ENCODE data around the gene QRFP. TPM values are rescaled to one million over a fixed set of nuclear protein-coding genes. Genes with fewer than 3 reads are reported as not detected.

Gene QRFP
- total RNA-seq, 1 experiment from 2014 or later: not detected

GRCh38 chr9:130868230-130868629 lies 28.4 kb downstream of the QRFP start:
- CTCF ChIA-PET: interaction anchor here (1.2 to 10.8 kb wide), 8 partner anchors 10 to 178 kb away, joined by 3 to 235 read pairs (median 18); no protein-coding TSS in a partner anchor
- no TSS peak for BruUV-seq (replicated peaks)
- H3K4me3 Mint-ChIP-seq (ENCODE audit: unreplicated experiment): no peak overlapping the region

GRCh38 chr9:130867556-130867955 lies 29.1 kb downstream of the QRFP start:
- H3K4me1 Mint-ChIP-seq (ENCODE audit: insufficient read depth, unreplicated experiment): peaks cover 6% of the 10 kb centered on the region
- H3K36me3 Mint-ChIP-seq (ENCODE audit: insufficient read depth, unreplicated experiment): peaks cover 74% of the 10 kb centered on the region
- intact Hi-C loops (cut with micrococcal nuclease): no loop called here
- DNase-seq (ENCODE audit: unreplicated experiment): no peak
- no peaks in the 10 kb centered on the region for H3K9me3 Mint-ChIP-seq (ENCODE audit: unreplicated experiment)
- H3K27me3 Mint-ChIP-seq (ENCODE audit: insufficient read depth, unreplicated experiment): no peaks in the 10 kb centered on the region
- no TSS peak for BruUV-seq (replicated peaks)
- ChIA-PET CTCF (interaction anchor here (0.7 to 10.8 kb wide), 18 partner anchors 9 to 579 kb away, joined by 3 to 235 read pairs (median 14); no protein-coding TSS in a partner anchor), POLR2A (interaction anchor here (1.3 to 1.6 kb wide), 2 partner anchors 159 to 166 kb away, joined by 3 to 5 read pairs; no protein-coding TSS in a partner anchor)
- no peak overlapping the region for H3K4me3 Mint-ChIP-seq (ENCODE audit: unreplicated experiment)
- H3K27ac Mint-ChIP-seq (ENCODE audit: low read depth, unreplicated experiment): no peak overlapping the region
- TF ChIP-seq CTCF (IDR thresholded peaks at IDR 0.05; ENCODE audit: unreplicated experiment): no peak

More at GRCh38 chr9:130868230-130868629, 28.4 kb downstream of the QRFP start:
- H3K27ac Mint-ChIP-seq (ENCODE audit: low read depth, unreplicated experiment): no peak overlapping the region
- no peaks in the 10 kb centered on the region for H3K9me3 Mint-ChIP-seq (ENCODE audit: unreplicated experiment)
- POLR2A ChIA-PET: interaction anchor here (0.7 to 1.3 kb wide), 2 partner anchors 10 to 159 kb away, joined by 3 read pairs; no protein-coding TSS in a partner anchor
- DNase-seq (ENCODE audit: unreplicated experiment): no peak
- TF ChIP-seq CTCF (IDR thresholded peaks at IDR 0.05; ENCODE audit: unreplicated experiment): no peak
- intact Hi-C loops (cut with micrococcal nuclease): no loop called here
- peaks cover 6% of the 10 kb centered on the region for H3K4me1 Mint-ChIP-seq (ENCODE audit: insufficient read depth, unreplicated experiment)
- H3K27me3 Mint-ChIP-seq (ENCODE audit: insufficient read depth, unreplicated experiment): no peaks in the 10 kb centered on the region
- H3K36me3 Mint-ChIP-seq (ENCODE audit: insufficient read depth, unreplicated experiment): peaks cover 74% of the 10 kb centered on the region

- intact Hi-C loops (cut with micrococcal nuclease): loop anchor here (1.0 kb wide), 4 partner anchors 75 to 180 kb away; no protein-coding TSS in a partner anchor
- ChIA-PET POLR2A (interaction anchor here (0.8 to 1.6 kb wide), 8 partner anchors 12 to 173 kb away, joined by 3 to 5 read pairs (median 3); partner anchors contain the start of gene EXOSC2), CTCF (interaction anchor here (0.6 to 10.8 kb wide), 43 partner anchors 8 to 1045 kb away, joined by 3 to 235 read pairs (median 4); partner anchors contain the start of gene EXOSC2)
- no peak overlapping the region for H3K27ac Mint-ChIP-seq (ENCODE audit: low read depth, unreplicated experiment)
- no TSS peak for BruUV-seq (replicated peaks)
- no peak overlapping the region for H3K4me3 Mint-ChIP-seq (ENCODE audit: unreplicated experiment)
- H3K27me3 Mint-ChIP-seq (ENCODE audit: insufficient read depth, unreplicated experiment): no peaks in the 10 kb centered on the region
- peak; percentile 80 for TF ChIP-seq CTCF (IDR thresholded peaks at IDR 0.05; ENCODE audit: unreplicated experiment)
- peaks cover 71% of the 10 kb centered on the region for H3K36me3 Mint-ChIP-seq (ENCODE audit: insufficient read depth, unreplicated experiment)
- peaks cover 6% of the 10 kb centered on the region for H3K4me1 Mint-ChIP-seq (ENCODE audit: insufficient read depth, unreplicated experiment)
- peak; percentile 94 for DNase-seq (ENCODE audit: unreplicated experiment)
- H3K9me3 Mint-ChIP-seq (ENCODE audit: unreplicated experiment): no peaks in the 10 kb centered on the region
Measured at GRCh38 chr9:130866474-130866965, 30.1 kb downstream of the QRFP start.

GRCh38 chr9:130865921-130866320 lies 30.7 kb downstream of the QRFP start:
- H3K27ac Mint-ChIP-seq (ENCODE audit: low read depth, unreplicated experiment): no peak overlapping the region

More at GRCh38 chr9:130865921-130866320, 30.7 kb downstream of the QRFP start:
- DNase-seq (ENCODE audit: unreplicated experiment): no peak
- BruUV-seq (replicated peaks): no TSS peak
- ChIA-PET POLR2A (interaction anchor here (0.8 to 1.6 kb wide), 8 partner anchors 11 to 173 kb away, joined by 3 to 5 read pairs (median 3); partner anchors contain the start of gene EXOSC2), CTCF (interaction anchor here (0.6 to 10.8 kb wide), 30 partner anchors 12 to 1133 kb away, joined by 3 to 235 read pairs (median 5); partner anchors contain the start of gene EXOSC2)
- Mint-ChIP-seq H3K4me3 (ENCODE audit: unreplicated experiment) (no peak overlapping the region), H3K9me3 (ENCODE audit: unreplicated experiment) (no peaks in the 10 kb centered on the region), H3K27me3 (ENCODE audit: insufficient read depth, unreplicated experiment) (no peaks in the 10 kb centered on the region), H3K36me3 (ENCODE audit: insufficient read depth, unreplicated experiment) (peaks cover 69% of the 10 kb centered on the region), H3K4me1 (ENCODE audit: insufficient read depth, unreplicated experiment) (peaks cover 6% of the 10 kb centered on the region)
- no peak for TF ChIP-seq CTCF (IDR thresholded peaks at IDR 0.05; ENCODE audit: unreplicated experiment)
- intact Hi-C loops (cut with micrococcal nuclease): loop anchor here (1.0 kb wide), 4 partner anchors 75 to 180 kb away; no protein-coding TSS in a partner anchor

Data from MCF 10A (cell line).